ENCODE results near the gene SPATS2. TPM values are rescaled to one million over a fixed set of nuclear protein-coding genes. Genes with fewer than 3 reads are reported as not detected.

The SPATS2 gene
- total RNA-seq, 4 donors from 2014 or later: 10.5 to 39.3 (median 21.0) TPM

- H3K4me3 ChIP-seq: peak within 1 kb of the TSS in 2 of 4 donors; percentile 26 to 45
- in situ Hi-C loops (cut with MboI; ENCODE audit: low pct_ligation_motif_present in 1 of 4, low pct_unique_long_range_greater_than_20kb in 1 of 4, low sequenced_read_pairs in 3 of 4): loop anchor here in 1 of 4 donors (10.0 kb wide), 1 partner anchor 52 kb away; no protein-coding TSS in a partner anchor
- TF ChIP-seq POLR2AphosphoS5 (IDR thresholded peaks at IDR 0.05): no peak
- no peak for TF ChIP-seq POLR2A (IDR thresholded peaks at IDR 0.05)
- TF ChIP-seq EP300 (IDR thresholded peaks at IDR 0.05; ENCODE audit: low read depth): no peak
- peak; percentile 84 to 99 (median 99) for TF ChIP-seq CTCF (IDR thresholded peaks at IDR 0.05)
- intact Hi-C loops (cut with DNase I; ENCODE audit: low total_unique reads): no loop called here
- no peaks in the 10 kb centered on the region for H3K36me3 ChIP-seq
- DNase-seq: peak; percentile 87
- no peaks in the 10 kb centered on the region for H3K9me3 ChIP-seq
- no peak within 1 kb of the TSS for H3K27ac ChIP-seq
- peaks cover 4 to 27% (median 17%) of the 10 kb centered on the region in 4 donors for H3K4me1 ChIP-seq
- WGBS, 2 donors (ENCODE audit: low coverage in 1 of 2): 4% methylated on average over 51 of the region's 65 CpGs; no CpG with 5 or more reads in 1 of the 2 donors
- H3K27me3 ChIP-seq: peaks cover 79% of the 10 kb centered on the region
Measured at GRCh38 chr12:49336645-49337584, 30.3 kb upstream of the SPATS2 start, which contains the start of gene C1QL4. C1QL4 (minus strand) TSS chr12:49337188; CDS start chr12:49336477, 711 bp downstream.

GRCh38 chr12:49338830-49339463 is 28.3 kb upstream of the SPATS2 start:
- Histone ChIP-seq H3K9me3 (no peaks in the 10 kb centered on the region), H3K4me1 (peaks cover 13 to 43% (median 33%) of the 10 kb centered on the region in 4 donors), H3K36me3 (no peaks in the 10 kb centered on the region), H3K4me3 (no peak overlapping the region), H3K27me3 (peaks cover 77% of the 10 kb centered on the region), H3K27ac (no peak overlapping the region)
- intact Hi-C loops (cut with DNase I; ENCODE audit: low total_unique reads): no loop called here
- no peak for DNase-seq
- 65% methylated on average over 6 of the region's 6 CpGs; no CpG with 5 or more reads in 1 of the 2 donors for WGBS, 2 donors (ENCODE audit: low coverage in 1 of 2)
- TF ChIP-seq POLR2AphosphoS5 (IDR thresholded peaks at IDR 0.05) (no peak), POLR2A (IDR thresholded peaks at IDR 0.05) (no peak), EP300 (IDR thresholded peaks at IDR 0.05; ENCODE audit: low read depth) (no peak), CTCF (IDR thresholded peaks at IDR 0.05) (no peak)
- in situ Hi-C loops (cut with MboI; ENCODE audit: low pct_ligation_motif_present in 1 of 4, low pct_unique_long_range_greater_than_20kb in 1 of 4, low sequenced_read_pairs in 3 of 4): loop anchor here in 1 of 4 donors (10.0 kb wide), 1 partner anchor 54 kb away; no protein-coding TSS in a partner anchor

GRCh38 chr12:49339464-49339861 is 27.8 kb upstream of the SPATS2 start:
- peak; percentile 80 for DNase-seq
- peaks cover 77% of the 10 kb centered on the region for H3K27me3 ChIP-seq
- WGBS, 2 donors (ENCODE audit: low coverage in 1 of 2): 48% methylated on average over 5 of the region's 5 CpGs; no CpG with 5 or more reads in 1 of the 2 donors
- H3K9me3 ChIP-seq: no peaks in the 10 kb centered on the region
- H3K4me3 ChIP-seq: no peak overlapping the region
- peaks cover 13 to 46% (median 33%) of the 10 kb centered on the region in 4 donors for H3K4me1 ChIP-seq
- no peak overlapping the region for H3K27ac ChIP-seq
- no peak for TF ChIP-seq CTCF (IDR thresholded peaks at IDR 0.05)
- in situ Hi-C loops (cut with MboI; ENCODE audit: low pct_ligation_motif_present in 1 of 4, low pct_unique_long_range_greater_than_20kb in 1 of 4, low sequenced_read_pairs in 3 of 4): loop anchor here in 1 of 4 donors (10.0 kb wide), 1 partner anchor 55 kb away; no protein-coding TSS in a partner anchor
- intact Hi-C loops (cut with DNase I; ENCODE audit: low total_unique reads): no loop called here
- H3K36me3 ChIP-seq: no peaks in the 10 kb centered on the region

Measured in transverse colon (tissue), 4 donors.